Right kidney (tissue), 1 donor: ENCODE results near the gene CEP95.

ENCODE experiments used
- DNase-seq: peaks from one replicate; pipeline ENCODE4 v3.0.0-alpha.2; 2016

Gene CEP95

DNA sequence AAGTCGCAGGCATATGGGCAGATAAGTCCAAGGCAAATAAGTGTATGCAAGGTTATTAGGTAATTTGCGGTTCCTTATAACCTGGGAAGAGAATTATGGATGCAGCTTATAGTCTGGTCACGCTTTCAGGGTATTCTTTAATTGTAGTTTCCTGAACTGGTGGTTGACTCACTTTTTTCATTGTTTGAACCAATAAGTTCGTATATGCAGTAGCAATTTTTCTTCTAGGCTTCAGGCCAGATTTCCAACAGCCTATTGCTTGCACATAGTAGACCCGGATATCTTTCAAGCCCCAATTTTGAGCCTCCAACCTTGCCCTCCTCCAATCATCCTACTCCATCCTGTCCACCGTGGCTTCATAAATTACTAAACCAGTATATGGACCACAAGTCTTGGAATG lies 12.8 kb downstream of the CEP95 start:
- DNase-seq: no peak

DNA sequence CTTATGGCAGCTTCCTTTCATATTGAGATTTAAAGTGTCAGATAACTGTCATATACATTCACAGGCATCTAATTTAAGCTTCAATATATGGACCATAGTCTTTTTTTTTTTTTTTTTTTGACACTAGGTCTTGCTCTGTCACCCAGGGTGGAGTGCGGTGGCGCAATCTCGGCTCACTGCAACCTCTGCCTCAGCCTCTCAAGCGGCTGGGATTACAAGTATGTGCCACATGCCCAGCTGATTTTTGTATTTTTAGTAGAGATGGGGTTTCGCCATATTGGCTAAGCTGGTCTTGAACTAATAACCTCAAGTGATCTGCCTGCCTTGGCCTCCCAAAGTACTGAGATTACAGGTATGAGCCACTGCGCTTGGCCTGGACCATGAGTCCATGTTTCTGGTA lies 13.6 kb downstream of the CEP95 start:
- no peak for DNase-seq

DNA sequence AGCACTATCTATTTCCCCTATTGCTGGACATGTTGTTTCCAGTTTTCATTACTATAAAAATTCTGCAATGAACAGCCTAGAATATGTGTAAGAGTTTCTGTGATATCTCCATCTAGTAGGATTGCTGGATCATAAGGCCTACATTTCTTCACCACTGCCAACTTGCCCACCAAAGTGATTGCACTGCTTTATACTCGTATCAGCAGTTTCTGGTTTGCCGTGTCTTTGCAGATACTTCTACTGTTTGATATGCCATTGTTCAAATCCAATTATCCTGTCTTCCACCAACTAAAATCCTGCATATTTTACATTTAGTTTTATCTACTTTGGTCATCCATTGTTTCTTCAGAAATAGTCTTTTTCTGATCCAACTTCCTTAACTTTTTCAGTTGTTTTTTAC lies 21.1 kb downstream of the CEP95 start:
- no peak for DNase-seq

DNA sequence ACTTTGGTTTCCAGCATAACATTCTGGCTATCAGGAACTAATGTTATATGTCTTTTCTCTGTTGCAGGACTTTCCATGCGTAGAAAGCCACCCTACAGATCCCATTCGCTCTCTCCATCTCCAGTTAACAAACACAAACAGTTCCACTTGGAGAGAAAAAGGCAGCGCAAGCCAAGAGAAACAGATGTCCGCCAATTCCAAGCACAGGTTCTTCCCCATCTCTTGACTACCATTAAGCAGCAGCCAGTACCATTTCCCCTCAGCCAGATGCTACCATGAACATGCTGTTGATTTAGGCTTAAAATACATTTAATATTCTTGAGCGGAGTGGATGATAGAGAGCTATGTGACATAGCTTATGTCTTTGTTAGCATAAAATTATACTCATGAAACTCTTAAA lies 22.4 kb downstream of the CEP95 start:
- DNase-seq: no peak

DNA sequence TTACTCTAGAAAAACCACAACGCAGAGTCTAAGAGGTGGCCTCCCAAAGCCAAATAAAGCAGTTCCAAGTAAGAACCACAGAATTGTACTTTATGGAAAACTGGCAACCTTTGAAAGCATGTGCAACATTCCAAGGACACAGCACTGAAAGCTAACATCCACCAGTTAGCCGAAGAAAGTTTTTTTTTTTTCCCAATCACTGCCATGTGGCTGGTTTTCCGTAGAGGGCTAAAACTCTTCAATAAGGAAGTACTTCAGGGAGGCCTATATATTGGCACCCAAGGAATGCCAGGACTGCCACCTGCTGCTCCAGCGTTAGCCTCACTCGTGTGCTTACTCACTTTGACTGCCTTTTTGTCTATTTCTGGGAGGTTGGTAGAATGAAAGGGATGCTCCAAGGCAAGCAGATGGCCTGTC lies 25.2 kb downstream of the CEP95 start:
- DNase-seq: no peak

DNA sequence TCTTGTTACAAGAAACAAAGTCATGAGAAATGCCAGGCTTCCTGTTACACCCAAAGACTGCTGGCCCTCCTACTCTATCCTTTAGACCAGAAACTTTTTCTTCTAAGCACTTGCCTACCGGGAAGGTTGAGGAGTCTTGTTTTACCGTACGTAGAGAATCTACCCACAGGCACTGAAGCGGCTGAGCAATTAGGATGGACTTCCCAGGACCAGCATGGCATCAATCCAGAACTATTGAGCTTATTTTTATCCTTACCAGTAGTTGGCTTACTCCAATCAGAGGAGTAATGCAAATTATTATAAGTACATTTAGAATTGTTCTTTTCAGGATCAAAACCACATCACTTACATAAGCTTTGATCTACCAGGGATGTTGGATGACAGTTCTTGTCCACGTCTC lies 25.6 kb downstream of the CEP95 start:
- no peak for DNase-seq

DNA sequence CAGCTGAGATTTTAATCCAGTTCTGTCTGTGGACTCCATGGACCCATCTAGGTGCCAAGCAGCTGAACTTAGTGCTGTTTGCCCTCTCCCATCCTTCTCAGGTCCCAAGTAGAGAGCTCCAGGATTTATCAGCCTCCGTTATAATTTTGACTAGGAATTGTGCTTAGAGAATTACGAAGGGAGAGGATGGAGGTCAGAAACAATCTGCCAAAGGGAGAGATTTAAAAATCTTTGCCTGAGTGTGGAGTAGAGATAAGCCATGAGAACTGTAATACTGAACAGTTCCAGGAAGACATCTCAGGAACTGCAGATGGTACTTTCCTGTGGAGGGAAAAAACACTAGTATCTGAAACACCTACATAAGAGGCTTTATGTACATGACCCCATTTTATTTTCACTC lies 27.0 kb downstream of the CEP95 start:
- no peak for DNase-seq

DNA sequence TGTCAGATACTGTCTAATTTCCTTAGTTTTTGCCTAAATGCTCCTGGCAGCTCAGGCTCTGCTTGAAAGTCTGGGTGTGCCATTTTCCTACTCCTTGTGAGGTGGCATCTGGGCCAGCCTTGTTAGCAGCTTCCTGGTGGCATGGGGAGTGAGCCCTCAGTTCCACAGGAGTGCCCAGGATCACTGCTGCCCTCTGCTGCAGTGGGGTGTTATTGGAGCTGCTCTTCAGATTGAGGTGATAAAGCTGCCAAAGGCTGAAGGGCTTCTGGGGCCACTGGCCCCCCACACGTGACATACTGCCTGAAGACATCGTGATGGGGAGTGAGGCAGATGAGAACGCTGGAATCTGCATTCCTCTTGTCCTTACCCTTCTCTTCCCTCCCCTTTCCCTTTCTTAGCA lies 27.4 kb downstream of the CEP95 start:
- no peak for DNase-seq

DNA sequence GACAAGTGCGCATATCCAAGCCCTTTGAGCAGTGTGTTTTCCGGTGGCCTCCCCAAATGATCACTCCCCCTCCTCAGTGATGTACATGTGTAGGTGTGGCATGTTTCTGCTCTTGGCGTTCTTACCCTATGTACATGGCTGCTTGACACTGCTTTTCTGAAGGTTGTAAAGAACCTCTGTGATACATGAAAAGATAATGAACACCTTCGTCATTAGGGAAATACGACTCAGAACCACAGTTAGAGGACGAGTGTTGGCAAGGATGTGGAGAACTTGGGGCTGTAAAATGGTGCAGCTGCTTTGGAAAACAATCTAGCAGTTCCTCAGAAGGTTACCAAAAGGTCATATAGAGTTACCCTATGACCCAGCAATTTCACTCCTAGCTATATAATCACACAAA lies 28.6 kb downstream of the CEP95 start:
- no peak for DNase-seq

DNA sequence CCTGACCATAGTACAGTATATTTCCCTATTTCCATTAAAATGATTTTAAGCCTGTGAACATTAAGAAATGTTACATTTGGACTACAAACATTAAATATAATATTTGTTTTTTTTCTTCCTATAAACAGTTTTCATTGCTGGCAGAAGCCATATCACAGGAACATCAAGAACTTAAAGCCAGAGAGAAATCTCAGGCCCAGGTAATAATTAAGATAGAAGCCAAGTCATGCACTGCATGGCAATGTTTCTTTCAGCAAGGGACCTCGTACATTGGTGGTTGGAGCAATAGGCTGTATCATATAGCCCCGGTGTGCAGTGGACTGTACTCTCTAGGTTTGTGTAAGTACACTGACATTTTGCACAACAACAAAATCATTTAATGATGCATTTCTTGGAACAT lies 30.1 kb downstream of the CEP95 start:
- DNase-seq: no peak

DNA sequence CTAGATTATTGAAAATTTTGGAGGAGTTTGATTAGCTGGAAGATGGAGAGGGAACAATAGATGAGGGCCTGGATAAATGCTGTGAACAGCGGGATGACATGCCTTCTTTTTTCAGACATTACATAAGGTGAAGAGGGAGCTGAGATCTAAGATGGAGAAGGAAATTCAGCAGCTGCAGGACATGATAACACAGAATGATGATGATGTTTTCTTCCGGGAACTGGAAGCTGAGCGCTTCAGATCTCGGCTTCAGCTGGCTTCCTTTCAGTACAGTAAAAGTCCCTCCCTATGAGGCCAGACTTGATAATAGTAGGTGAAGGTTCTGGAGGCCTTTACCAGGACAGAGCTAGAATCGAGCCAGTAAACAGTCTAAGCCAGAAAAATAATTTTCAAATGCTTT lies 30.7 kb downstream of the CEP95 start:
- DNase-seq: no peak

DNA sequence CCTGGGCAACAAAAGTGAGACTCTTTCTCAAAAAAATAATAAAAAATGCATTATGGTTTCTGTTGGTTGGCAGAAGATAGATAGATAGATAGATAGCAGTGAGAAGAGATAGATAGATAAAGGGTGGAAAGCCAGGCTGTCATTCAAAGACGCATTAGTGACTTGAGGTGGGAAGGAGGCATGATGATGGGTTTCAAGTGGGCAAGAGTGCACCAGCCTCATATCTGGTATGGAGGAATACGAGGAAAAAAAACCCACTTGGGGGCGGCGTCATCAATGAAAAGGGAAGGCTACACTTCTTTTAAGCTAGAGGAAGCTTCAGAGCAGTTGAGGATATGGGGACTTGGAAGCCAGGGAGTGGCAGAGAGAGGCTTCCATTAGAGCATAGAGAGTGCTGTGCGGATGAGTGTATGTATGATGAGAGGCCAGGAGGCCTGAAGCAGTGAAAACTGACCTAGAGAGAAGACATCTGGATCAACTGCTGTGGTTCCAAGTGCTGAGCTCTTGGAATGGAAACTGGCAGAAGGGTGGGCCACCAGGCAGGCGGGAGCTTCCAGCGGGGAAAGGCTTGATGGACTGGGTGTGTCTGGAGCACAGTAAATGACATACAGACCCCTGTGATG lies 31.8 kb downstream of the CEP95 start:
- no peak for DNase-seq

DNA sequence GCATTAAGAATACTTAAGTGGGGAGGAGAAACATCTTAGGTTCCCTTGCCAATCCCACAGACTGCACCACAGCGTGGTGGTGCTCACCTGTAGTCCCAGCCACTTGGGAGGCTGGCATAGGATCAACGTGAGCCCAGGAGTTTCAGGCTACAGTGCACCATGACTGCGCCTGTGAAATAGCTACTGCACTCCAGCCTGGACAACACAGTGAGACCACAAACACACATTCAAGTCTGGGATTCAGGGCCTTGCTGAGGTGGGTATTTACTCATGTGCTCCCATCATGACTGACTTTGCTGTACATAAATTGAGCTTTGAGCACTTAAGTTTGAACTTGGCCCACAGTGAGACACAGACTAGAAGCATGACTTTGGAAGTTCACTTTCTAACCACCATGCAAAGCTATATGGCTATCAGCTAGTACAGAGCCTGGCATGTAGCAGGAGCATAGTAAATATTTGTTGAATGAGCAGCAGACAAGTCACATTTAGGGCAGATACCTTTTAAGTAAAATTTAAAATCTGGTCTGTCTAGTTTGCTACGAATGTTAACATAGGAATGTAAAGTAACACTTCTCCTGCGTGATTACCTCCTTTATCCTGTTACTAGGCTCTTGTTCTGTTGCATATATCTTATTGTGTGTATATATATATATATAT lies 33.5 kb downstream of the CEP95 start:
- no peak for DNase-seq

DNA sequence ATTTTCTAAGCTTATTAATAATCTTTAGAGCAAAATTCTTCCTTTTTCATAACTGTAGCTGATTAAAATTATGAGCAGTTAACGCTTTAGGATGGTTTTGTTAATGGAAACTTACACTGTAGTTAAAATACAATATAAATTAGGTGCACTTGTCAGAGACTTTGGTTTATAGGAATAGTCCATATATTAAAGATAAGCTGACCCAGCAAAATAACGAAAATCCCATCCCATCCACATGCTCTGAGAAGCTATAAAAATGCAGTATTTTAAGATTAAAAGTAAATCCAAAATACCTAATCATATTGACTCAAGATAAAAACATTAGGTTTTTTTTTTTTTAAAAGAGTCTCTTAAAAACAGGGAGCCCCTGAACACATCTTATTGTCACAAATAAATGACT lies 38.0 kb downstream of the CEP95 start:
- DNase-seq: no peak

DNA sequence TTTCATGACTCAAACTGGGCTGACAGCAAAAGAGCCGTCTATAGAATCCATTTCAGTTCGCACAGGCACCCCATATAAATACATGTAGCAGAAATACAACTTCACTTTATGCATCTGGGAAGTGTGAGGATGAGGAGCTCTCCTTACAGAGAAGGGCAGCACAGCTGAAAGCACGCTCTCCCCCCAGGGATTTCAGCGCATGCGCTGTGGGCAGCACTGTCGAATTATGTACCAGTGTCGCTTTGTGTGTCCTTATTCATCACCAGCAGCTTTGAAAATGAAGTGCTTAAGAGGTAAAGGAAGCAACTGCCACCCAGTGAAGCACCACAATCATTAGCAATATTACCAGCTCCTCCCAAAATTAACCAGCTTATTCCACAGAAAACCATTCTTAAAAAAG lies 39.9 kb downstream of the CEP95 start:
- no peak for DNase-seq

DNA sequence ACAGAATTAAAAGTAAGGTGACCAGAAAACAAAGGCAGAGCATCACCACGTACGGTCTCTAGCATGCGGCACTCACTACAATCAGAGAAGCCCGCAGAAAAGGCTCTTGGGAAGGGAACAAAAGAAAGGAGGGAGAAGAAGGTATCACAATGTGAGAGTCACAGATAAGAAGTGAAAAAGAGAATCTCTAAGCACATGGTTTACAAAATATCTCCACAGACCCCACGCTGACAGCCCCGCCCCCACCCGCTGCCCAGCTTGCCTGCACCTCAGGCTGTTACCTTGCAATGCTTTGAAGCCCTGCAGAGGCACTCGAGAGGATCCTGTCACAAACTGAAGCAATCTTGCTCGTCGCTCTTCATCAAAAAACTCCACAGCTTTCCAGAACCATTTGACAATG lies 40.5 kb downstream of the CEP95 start:
- DNase-seq: no peak

DNA sequence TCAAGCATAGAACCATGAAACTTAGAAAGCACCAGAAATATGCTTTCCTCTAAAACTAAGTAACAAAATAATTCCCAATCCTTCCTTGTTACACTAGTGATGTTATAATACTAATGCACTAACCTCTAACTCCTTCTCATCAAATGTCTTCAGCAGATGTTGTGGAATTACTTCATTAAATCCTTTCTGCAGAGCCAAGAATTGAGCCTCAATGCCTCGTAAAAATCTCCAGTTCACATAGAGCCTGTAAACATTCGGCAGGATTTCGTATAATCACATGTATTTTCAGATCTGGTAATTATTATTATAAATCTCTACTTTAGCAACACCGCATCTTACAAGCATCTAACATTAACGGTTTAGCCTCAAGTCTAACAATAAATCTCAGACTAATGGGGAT lies 44.7 kb downstream of the CEP95 start:
- no peak for DNase-seq

DNA sequence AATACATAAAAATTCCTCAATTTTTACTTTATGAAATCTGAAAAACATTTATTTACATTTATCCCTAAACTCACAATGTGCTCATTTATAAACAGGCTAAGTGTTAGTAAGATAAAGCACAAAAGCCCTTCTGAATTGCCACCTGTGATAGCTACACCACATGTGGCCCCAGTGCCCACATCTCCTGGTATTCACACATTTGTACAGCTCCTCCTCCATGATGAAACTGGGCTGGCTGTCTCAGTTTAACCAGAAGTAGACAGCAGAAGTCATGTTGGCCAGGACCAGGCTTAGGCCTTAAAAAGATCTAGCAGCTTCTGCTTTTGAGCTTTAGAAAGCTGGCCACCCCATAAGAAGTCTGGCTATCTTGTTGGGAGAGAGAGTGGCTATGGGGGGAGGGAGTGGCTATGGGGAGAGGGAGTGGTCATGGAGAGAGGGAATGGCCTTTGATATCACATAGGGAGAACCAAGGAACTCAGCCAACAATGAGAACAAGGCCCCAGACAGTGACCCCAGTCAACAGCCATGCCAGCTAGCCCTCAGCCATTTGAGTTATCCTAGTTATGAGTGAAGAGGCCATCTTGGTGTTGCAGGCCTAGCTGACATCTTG lies 47.4 kb downstream of the CEP95 start:
- DNase-seq: no peak

DNA sequence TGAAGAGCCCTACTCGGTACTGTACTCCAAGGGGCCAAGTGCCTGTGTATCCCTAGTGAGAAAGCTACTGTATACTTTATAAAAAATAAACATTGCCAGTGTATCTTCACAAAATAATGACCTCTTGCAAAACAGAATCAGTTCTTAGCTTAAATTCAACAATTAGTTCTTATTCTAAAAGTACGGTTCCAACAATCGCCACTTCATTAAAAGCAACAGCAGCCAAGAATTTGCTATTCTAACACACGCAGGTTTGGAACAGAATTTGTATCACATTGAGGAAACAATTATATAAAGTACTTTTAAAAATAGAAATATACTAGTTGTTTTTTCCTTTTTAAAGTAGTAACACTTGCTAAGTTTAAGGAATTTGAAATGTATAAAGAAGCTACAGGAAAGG lies 48.5 kb downstream of the CEP95 start:
- no peak for DNase-seq

DNA sequence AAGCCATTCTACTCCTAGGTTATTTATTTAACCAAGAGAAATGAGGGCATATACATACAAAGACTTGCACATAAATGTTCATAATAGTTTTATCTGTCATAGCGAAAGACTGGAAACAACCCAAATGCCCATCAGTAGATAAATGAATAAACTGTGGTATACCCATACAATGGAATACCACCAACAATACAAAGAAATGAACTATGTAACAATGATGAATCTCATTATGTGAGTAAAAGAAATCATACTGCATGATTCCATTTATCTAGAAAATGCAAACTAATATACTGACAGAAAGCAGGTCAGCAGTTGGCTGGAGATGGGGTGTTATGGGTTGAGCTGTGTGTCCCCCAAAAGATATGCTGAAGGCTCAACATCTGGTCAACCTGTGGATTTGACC lies 57.3 kb downstream of the CEP95 start:
- DNase-seq: no peak

DNA sequence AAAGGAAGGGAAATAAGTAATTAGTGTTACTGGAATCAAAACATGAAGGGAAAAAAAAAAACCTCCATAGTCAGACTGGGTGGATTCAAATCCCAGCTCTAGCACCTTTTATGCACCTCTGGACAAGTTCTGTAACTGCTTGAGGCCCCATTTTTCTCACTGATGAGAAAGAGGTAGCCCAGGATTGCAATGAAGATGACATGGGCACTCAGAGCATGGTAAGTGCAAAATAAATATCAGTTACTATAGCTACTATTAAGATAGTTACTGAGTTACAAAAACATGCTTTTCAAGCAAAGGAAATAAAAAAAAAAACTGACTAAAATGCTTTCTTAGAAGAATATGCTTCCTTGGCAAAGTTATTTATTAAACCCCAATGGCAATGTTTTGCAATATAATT lies 58.8 kb downstream of the CEP95 start:
- no peak for DNase-seq

DNA sequence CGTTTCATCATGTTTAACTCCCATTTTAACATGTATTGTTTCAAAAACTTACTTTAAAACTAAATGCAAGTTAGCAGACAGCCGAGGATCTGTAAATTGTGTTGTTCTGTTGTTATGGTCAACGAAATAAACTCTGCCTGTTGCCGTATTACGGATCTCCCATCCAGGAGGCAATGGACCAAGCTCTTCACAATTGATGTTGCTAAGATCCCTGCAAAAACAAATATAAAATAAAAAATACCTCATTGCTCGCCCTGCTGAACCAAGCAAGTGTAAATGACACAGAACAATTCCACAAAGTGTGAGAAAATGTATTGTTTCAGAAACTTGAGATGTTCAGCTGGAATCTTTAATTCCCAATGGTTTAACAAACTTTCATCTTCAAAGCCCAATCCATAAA lies 65.0 kb downstream of the CEP95 start:
- no peak for DNase-seq

DNA sequence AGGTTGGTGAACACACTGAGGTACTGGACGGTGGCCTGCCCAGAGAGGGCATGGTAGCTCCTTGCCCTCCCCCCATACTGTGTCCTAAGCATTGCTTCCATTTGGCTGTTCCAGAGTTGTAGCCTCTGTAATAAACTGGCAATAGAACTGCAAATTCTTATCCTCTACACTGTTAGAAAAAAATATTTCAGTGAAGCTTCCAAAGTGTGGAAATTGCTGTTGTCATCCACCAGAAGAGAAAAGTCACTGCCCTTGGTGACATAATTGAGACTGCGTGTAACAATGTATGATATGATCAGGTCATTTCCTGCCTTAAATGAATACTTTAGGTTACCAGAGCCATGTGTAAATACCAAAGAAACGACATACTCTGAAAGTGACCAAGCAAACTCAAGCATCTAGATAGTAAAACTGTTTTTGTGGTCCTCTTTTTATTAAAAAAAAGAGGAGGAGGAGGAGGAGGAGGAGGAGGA lies 65.9 kb downstream of the CEP95 start:
- no peak for DNase-seq

DNA sequence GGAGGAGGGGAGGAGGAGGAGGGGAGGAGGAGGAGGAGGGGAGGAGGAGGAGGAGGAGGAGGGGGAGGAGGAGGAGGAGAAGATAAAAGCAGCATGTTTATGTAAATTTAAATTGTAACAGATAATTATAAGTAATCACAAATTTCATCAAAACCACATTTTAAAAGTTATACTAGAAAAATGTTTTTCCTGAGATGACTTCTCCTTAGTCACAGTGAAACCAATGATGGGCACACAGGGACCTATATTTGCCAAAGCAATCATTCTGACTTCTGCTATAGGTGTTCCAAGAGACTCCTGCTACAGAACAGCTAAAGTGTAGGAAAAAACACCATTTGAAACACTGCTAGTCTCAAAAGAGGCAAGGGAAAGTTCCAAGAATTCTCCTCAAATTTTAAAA lies 66.4 kb downstream of the CEP95 start:
- DNase-seq: no peak
